DOHH2 (cell line): ENCODE data around the gene ELK3.

Source experiments
- CTCF ChIP-seq: fragments of 200-600 bp; sonication (generic); IDR thresholded peaks from one replicate; pipeline ENCODE4 v1.5.1; 2014; ENCODE audit warnings: antibody characterized with exemption, mild to moderate bottlenecking, low read depth, low read length; ENCODE audit not compliant: poor library complexity, severe bottlenecking
- EZH2phosphoT487 ChIP-seq: fragments of 200-600 bp; sonication (generic); IDR thresholded peaks from 2 replicates; pipeline ENCODE4 v1.6.1; 2017; ENCODE audit warnings: borderline replicate concordance, mild to moderate bottlenecking, antibody characterized with exemption, low read length, moderate library complexity, mixed read lengths

GRCh38 chr12:96234591-96235483 is 40.7 kb downstream of the ELK3 start:
- TF ChIP-seq CTCF (no peak), EZH2phosphoT487 (no peak)
